ENCODE data around the gene ANXA6. TPM values are rescaled to one million over a fixed set of nuclear protein-coding genes. Genes with fewer than 3 reads are reported as not detected.

ANXA6 gene
- total RNA-seq, 2 experiments from 2014 or later: 481 to 495 TPM

DNA sequence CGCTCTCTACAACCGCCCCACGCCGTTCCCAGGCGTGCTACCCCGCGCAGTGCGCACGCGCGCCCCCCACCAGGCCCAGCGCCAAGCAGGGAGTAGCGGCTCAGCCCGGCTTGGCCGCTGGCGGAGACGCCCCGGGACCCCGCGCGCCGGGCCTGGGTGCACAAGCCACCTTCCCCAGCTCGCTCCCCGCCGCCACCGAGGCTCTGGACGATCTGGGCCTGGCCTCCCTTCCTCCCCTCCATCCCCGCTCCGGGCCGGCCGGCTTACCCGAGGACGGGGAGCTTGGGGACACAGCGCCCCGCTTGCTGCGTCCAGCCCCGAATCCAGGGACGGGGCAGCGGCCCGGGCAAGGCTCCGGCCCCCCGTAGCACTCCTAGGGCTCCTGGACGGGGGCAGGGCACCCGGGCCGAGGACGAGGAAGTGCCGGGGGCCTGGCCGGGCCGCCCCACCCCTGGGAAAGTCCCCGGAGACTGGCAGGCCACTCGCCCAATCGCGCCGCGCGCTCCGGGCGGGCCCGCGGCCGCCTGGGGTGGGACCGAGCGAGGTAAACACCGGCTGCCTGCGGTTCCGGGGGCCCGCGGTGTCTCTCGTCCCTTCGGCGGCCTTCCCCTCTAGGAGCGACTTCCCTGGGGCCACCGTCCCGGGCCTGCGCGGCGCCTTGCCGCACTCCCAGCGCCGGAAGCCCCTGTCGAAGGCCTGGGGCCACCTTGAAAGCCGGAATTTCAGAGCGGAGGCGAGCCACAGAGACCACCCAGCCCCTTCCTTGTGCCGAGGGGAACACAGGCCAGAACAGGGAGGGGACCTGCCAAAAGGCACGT, 76.8 kb downstream of the ANXA6 start, which contains the start of gene TNIP1:
Gene TNIP1 (minus strand): TSS at position 422 of the 818 bp plus-strand sequence. CDS start 15,939 bp downstream, outside the sequence.
- Mint-ChIP-seq H3K27me3 (ENCODE audit: low read depth) (no peaks in the 10 kb centered on the region), H3K4me3 (peak within 1 kb of the TSS; percentile 85), H3K9me3 (ENCODE audit: insufficient read depth) (no peaks in the 10 kb centered on the region), H3K4me1 (ENCODE audit: low read depth) (peaks cover 82% of the 10 kb centered on the region), H3K36me3 (ENCODE audit: low read depth) (peaks cover 40% of the 10 kb centered on the region), H3K27ac (peak within 1 kb of the TSS; percentile 86)
- CTCF ChIA-PET: interaction anchor here (1.1 to 10.8 kb wide), 14 partner anchors 10 to 381 kb away, joined by 3 to 98 read pairs (median 4); partner anchors contain the start of genes IRGM and RBM22
- POLR2A ChIA-PET: interaction anchor here (0.6 to 2.2 kb wide), 16 partner anchors 9 to 668 kb away, joined by 3 to 12 read pairs (median 3); partner anchors contain the start of genes CD74 and RBM22
- peak; percentile 93 for DNase-seq
- peak; percentile 91 for ATAC-seq

DNA sequence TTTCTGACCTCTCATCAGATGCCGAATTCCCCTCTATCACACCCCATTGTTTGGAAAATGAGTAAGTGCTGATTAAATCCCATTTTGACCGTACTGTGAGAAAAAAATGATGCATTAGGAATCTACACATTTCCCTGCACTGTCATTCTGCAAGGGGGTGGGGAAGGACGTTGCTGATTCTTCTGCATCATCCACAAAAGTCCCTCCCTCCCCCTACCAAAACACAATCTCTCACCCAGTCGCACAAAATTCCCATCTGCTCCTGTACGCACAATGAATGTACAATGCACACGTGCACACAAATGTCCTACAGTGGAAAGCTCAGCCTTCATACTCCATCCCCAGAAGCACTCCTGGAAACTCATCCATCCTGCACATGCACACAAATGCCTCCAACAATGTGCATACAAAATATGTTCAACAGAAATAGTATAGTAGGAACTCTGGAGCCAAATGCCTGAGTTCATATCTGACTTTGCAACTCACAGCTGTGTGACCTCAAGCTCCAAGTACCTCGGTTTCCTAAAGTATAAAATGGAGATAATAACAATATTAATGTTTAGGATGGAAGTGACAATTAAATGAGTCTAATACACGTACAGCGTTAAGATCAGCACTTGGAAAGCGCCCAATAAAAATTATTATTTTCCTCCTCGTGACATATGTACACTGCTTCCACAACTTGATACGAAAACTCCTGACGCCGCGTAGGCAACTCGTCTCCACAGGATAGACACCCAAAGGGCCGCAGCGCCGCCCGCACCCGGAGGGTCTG, 77.6 kb downstream of the ANXA6 start:
- DNase-seq: no peak
- ATAC-seq: no peak
- ChIA-PET POLR2A (interaction anchor here (0.6 to 2.2 kb wide), 14 partner anchors 10 to 667 kb away, joined by 3 to 12 read pairs (median 3); partner anchors contain the start of gene CD74), CTCF (interaction anchor here (1.2 to 10.8 kb wide), 6 partner anchors 19 to 85 kb away, joined by 3 to 98 read pairs (median 4); no protein-coding TSS in a partner anchor)
- peak overlapping the region; percentile 77 for H3K4me3 Mint-ChIP-seq
- H3K27me3 Mint-ChIP-seq (ENCODE audit: low read depth): no peaks in the 10 kb centered on the region
- no peaks in the 10 kb centered on the region for H3K9me3 Mint-ChIP-seq (ENCODE audit: insufficient read depth)
- peaks cover 80% of the 10 kb centered on the region for H3K4me1 Mint-ChIP-seq (ENCODE audit: low read depth)
- H3K27ac Mint-ChIP-seq: peak overlapping the region; percentile 37
- peaks cover 48% of the 10 kb centered on the region for H3K36me3 Mint-ChIP-seq (ENCODE audit: low read depth)

DNA sequence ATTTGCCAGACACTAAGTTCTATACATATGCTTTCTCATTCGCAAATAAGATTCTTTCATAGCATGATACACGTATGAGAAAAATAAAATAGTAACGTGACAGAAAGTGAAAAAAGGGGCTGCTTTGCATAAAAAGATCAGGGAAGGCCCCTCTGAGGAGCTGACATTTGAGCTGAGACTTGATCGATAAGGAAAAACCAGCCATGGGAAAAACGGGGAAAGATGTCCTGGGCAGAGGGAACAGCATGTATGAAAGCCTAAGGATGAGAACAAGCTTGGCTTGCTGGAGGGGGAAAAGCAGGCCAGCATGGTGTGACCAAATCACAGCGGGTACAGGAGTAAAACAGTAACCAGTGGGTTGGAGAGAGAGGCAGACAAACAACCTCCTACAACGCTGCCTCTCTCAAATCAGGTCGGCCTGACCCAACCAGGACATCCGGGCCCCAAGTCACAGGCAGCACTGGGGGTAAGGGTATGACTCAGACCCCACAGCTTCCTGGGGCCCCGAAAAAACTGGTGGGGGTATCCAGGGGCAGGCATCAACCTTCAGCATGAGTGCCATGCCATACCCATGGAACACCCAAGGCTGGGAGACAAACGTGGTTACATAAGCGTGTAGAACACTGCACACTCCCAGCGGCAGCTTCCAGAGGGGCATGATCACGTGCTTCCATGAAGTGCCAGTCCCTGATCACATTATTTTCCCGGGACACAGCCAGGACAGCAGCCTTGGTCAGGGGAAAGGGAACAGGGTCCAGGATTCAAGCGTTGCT, 78.9 kb downstream of the ANXA6 start:
- H3K27me3 Mint-ChIP-seq (ENCODE audit: low read depth): no peaks in the 10 kb centered on the region
- H3K4me3 Mint-ChIP-seq: peak overlapping the region; percentile 77
- ChIA-PET POLR2A (interaction anchor here (0.5 to 1.5 kb wide), 5 partner anchors 11 to 28 kb away, joined by 3 to 4 read pairs (median 3); no protein-coding TSS in a partner anchor), CTCF (interaction anchor here (1.0 to 10.8 kb wide), 7 partner anchors 18 to 135 kb away, joined by 3 to 98 read pairs (median 4); no protein-coding TSS in a partner anchor)
- peaks cover 73% of the 10 kb centered on the region for H3K4me1 Mint-ChIP-seq (ENCODE audit: low read depth)
- no peaks in the 10 kb centered on the region for H3K9me3 Mint-ChIP-seq (ENCODE audit: insufficient read depth)
- peak; percentile 76 for DNase-seq
- H3K27ac Mint-ChIP-seq: peak overlapping the region; percentile 51
- peaks cover 56% of the 10 kb centered on the region for H3K36me3 Mint-ChIP-seq (ENCODE audit: low read depth)
- ATAC-seq: peak; percentile 23

DNA sequence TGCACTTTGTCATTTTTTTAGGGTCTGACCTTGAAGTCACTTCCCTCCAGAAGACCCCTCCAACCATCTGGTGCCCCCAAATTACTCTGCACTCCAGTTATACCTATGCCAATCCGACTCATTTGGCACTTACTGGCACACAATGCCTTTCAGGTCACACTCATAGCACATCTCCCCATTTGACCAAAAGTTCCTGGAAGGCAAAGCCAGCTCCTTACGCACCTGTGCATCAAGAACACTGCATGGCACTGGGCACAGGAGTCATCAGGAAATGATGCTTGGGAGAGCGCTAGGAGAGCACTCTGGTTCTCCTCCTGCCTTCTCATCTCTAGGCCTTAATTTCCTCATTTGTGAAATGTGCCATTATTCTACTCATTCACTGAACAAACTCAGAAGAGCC, 79.6 kb downstream of the ANXA6 start:
- Mint-ChIP-seq H3K9me3 (ENCODE audit: insufficient read depth) (no peaks in the 10 kb centered on the region), H3K27me3 (ENCODE audit: low read depth) (no peaks in the 10 kb centered on the region), H3K4me1 (ENCODE audit: low read depth) (peaks cover 65% of the 10 kb centered on the region), H3K36me3 (ENCODE audit: low read depth) (peaks cover 61% of the 10 kb centered on the region), H3K4me3 (peak overlapping the region; percentile 77), H3K27ac (peak overlapping the region; percentile 51)
- DNase-seq (no peak), ATAC-seq (no peak)
- ChIA-PET CTCF (interaction anchor here (1.2 to 10.8 kb wide), 3 partner anchors 30 to 48 kb away, joined by 5 to 98 read pairs (median 11); no protein-coding TSS in a partner anchor), POLR2A (interaction anchor here (0.9 kb wide), 1 partner anchor 12 kb away, joined by 3 read pairs; no protein-coding TSS in a partner anchor)

DNA sequence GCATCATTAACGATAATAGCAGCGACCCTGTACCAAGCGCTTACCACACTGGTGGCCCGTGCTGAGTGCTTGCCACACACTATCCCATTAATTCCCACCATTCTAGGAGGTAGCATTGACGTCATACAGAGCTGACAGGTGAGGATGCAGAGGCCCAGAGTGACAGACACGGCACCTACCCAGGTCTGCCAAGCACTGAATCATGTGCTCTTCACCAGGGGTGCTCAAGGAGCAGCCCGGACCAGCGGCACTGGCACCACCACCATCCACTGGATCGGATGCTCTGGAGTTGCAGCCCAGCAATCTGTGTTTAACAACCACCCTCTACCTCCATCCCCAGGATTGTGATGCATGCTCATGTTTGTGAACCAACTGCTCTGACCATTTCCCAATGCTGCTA, 80.2 kb downstream of the ANXA6 start:
- no peak for DNase-seq
- H3K9me3 Mint-ChIP-seq (ENCODE audit: insufficient read depth): no peaks in the 10 kb centered on the region
- ATAC-seq: no peak
- CTCF ChIA-PET: interaction anchor here (1.2 to 10.8 kb wide), 2 partner anchors 38 kb away, joined by 3 to 98 read pairs; no protein-coding TSS in a partner anchor
- POLR2A ChIA-PET: no interaction called here
- H3K4me1 Mint-ChIP-seq (ENCODE audit: low read depth): peaks cover 60% of the 10 kb centered on the region
- H3K36me3 Mint-ChIP-seq (ENCODE audit: low read depth): peaks cover 65% of the 10 kb centered on the region
- H3K27ac Mint-ChIP-seq: peak overlapping the region; percentile 51
- peak overlapping the region; percentile 77 for H3K4me3 Mint-ChIP-seq
- no peaks in the 10 kb centered on the region for H3K27me3 Mint-ChIP-seq (ENCODE audit: low read depth)

DNA sequence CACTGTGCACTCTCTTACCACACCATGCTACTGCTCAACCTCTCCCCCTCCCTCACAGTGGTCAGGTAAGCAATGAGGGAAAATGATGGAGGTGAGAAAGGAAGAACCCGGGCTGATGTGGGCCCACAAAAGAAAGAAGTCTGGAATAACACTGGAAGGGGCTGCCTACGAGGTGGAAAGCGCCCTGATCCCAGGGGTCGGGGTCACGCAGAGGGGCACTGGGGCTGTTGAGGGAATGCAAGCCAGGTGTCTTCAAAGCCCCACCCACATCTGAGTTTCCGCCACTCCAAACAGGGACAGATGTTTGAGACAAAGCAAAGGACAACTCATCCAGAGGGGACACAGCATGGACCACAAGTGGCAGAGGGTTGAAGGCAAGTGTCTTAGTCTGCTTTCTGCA, 81.0 kb downstream of the ANXA6 start:
- CTCF ChIA-PET: interaction anchor here (1.2 to 9.8 kb wide), 2 partner anchors 27 to 39 kb away, joined by 3 to 67 read pairs; no protein-coding TSS in a partner anchor

DNA sequence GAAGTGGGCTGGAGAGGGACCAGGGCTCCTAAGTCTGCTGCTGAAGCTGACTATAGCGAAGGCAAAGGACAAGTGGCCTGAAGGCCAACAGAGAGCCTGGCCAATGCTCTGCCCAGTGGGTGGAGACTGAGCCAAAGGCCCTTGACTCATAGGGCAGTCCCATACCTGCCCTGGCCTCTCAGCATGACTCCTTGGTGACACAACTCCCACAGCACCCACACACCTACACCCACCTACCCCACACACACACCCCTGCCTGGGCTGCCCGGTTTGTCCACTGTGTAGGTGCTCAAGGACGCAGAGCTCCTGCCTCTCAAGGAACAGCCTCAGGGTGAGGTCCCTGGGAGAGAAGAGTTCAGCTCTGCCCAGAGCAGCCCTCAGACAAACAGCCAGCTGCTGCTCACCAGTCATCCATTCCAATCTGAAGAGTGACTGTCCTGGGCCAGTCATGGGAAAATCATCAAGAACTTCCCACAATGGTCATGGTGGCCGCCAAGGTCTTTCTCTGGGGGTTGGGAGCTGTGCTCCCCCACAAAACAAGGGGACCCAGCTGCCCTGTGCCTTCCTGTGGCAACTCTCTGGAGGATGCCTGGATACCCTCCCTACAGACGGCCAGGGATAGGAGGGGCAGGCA, 81.8 kb downstream of the ANXA6 start:
- DNase-seq (no peak), ATAC-seq (no peak)
- Mint-ChIP-seq H3K9me3 (ENCODE audit: insufficient read depth) (no peaks in the 10 kb centered on the region), H3K36me3 (ENCODE audit: low read depth) (peaks cover 70% of the 10 kb centered on the region), H3K4me1 (ENCODE audit: low read depth) (peaks cover 64% of the 10 kb centered on the region), H3K27me3 (ENCODE audit: low read depth) (no peaks in the 10 kb centered on the region), H3K4me3 (no peak overlapping the region), H3K27ac (peak overlapping the region; percentile 40)
- ChIA-PET POLR2A (interaction anchor here (1.1 kb wide), 1 partner anchor 11 kb away, joined by 3 read pairs; no protein-coding TSS in a partner anchor), CTCF (interaction anchor here (1.6 to 9.8 kb wide), 2 partner anchors 26 to 40 kb away, joined by 5 to 67 read pairs; no protein-coding TSS in a partner anchor)

More for the DNA sequence above, 81.0 kb downstream of the ANXA6 start:
- no peaks in the 10 kb centered on the region for H3K9me3 Mint-ChIP-seq (ENCODE audit: insufficient read depth)
- peaks cover 70% of the 10 kb centered on the region for H3K36me3 Mint-ChIP-seq (ENCODE audit: low read depth)
- no peak overlapping the region for H3K27ac Mint-ChIP-seq
- DNase-seq (no peak), ATAC-seq (no peak)
- POLR2A ChIA-PET: interaction anchor here (1.1 kb wide), 1 partner anchor 10 kb away, joined by 3 read pairs; no protein-coding TSS in a partner anchor
- H3K27me3 Mint-ChIP-seq (ENCODE audit: low read depth): no peaks in the 10 kb centered on the region
- H3K4me3 Mint-ChIP-seq: no peak overlapping the region
- H3K4me1 Mint-ChIP-seq (ENCODE audit: low read depth): peaks cover 61% of the 10 kb centered on the region

DNA sequence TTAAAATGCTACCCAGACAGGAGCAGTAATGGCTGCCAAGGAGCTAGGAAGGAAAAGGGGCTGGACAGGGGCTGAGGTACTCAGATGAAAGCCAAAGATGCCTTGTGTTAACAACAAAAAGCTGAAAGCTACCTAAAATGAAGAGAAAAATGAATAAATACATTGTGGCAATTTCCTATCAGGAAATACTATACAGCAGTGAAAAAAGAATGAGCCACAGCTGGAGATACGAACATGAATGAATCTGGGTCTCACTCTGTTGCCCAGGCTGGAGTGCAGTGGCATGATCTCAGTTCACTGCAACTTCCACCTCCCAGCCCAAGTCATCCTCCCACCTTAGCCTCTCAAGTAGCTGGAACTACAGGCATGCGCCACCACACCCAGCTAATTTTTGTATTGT, 83.0 kb downstream of the ANXA6 start:
- no peaks in the 10 kb centered on the region for H3K9me3 Mint-ChIP-seq (ENCODE audit: insufficient read depth)
- no peak overlapping the region for H3K27ac Mint-ChIP-seq
- CTCF ChIA-PET: interaction anchor here (1.6 to 9.8 kb wide), 2 partner anchors 25 to 41 kb away, joined by 5 to 67 read pairs; no protein-coding TSS in a partner anchor
- H3K4me3 Mint-ChIP-seq: no peak overlapping the region
- POLR2A ChIA-PET: interaction anchor here (1.0 to 1.8 kb wide), 2 partner anchors 12 to 15 kb away, joined by 3 to 6 read pairs; no protein-coding TSS in a partner anchor
- H3K36me3 Mint-ChIP-seq (ENCODE audit: low read depth): peaks cover 72% of the 10 kb centered on the region
- no peak for DNase-seq
- no peak for ATAC-seq
- H3K4me1 Mint-ChIP-seq (ENCODE audit: low read depth): peaks cover 70% of the 10 kb centered on the region
- H3K27me3 Mint-ChIP-seq (ENCODE audit: low read depth): no peaks in the 10 kb centered on the region

DNA sequence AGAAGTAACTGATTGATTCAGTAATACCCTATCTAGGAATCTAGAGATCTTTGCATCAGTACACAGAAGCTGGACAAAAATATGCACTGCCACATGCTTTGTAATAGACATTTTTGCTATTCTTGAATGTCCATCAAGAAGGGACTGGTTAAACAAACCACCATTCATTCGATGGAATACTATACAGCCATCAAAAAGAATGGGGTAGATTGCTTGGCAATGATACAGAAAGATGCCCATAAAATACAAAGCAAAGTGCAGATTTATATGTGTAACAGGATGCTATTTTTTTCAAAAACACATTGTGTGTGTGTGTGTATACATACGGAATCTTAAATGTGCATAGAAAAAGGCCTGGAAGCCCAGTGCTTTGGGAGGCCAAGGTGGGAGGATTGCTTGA, 84.3 kb downstream of the ANXA6 start:
- Mint-ChIP-seq H3K9me3 (ENCODE audit: insufficient read depth) (no peaks in the 10 kb centered on the region), H3K27me3 (ENCODE audit: low read depth) (no peaks in the 10 kb centered on the region), H3K4me1 (ENCODE audit: low read depth) (peaks cover 70% of the 10 kb centered on the region), H3K36me3 (ENCODE audit: low read depth) (peaks cover 75% of the 10 kb centered on the region), H3K4me3 (no peak overlapping the region), H3K27ac (no peak overlapping the region)
- DNase-seq (no peak), ATAC-seq (no peak)
- ChIA-PET CTCF (interaction anchor here (6.6 to 9.8 kb wide), 2 partner anchors 23 to 42 kb away, joined by 43 to 67 read pairs; no protein-coding TSS in a partner anchor), POLR2A (interaction anchor here (1.8 kb wide), 1 partner anchor 17 kb away, joined by 6 read pairs; no protein-coding TSS in a partner anchor)

DNA sequence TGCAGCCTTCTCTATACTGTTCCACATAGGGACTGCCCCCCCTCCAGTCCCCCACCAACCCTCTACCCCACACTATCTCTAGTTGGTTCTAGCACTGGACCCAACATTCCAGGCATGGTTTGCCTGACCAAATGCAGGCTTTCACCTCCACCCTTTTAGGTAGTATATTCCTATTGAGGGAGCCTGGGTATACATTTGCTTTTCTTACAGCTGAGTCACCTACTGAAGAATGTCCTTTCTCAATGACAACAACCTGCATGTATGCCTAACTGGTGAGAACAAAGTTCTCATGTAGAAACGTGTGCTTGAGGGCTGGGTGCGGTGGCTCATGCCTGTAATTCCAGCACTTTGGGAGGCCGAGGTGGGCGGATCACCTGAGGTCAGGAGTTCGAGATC, 85.0 kb downstream of the ANXA6 start:
- ChIA-PET CTCF (interaction anchor here (6.6 to 9.8 kb wide), 2 partner anchors 23 to 42 kb away, joined by 43 to 67 read pairs; no protein-coding TSS in a partner anchor), POLR2A (interaction anchor here (1.0 kb wide), 1 partner anchor 10 kb away, joined by 3 read pairs; no protein-coding TSS in a partner anchor)
- Mint-ChIP-seq H3K4me3 (no peak overlapping the region), H3K27me3 (ENCODE audit: low read depth) (no peaks in the 10 kb centered on the region), H3K9me3 (ENCODE audit: insufficient read depth) (no peaks in the 10 kb centered on the region), H3K4me1 (ENCODE audit: low read depth) (peaks cover 70% of the 10 kb centered on the region), H3K36me3 (ENCODE audit: low read depth) (peaks cover 75% of the 10 kb centered on the region), H3K27ac (peak overlapping the region; percentile 52)
- DNase-seq: no peak
- no peak for ATAC-seq

Data from activated CD8-positive, alpha-beta T cell treated with anti-CD3 and anti-CD28 coated beads, Interleukin-2, amount 10 ng/mL, durations not matched to agents 7 days and 5 days (primary cell).